ENCODE data around the gene OOSP3. TPM values are rescaled to one million over a fixed set of nuclear protein-coding genes. Genes with fewer than 3 reads are reported as not detected.
"Not testable (repeated sequence)": the region's sequence is repeated elsewhere in the genome, so short reads cannot be mapped to it uniquely, and the experiment has no call there.

OOSP3 gene, protein sequence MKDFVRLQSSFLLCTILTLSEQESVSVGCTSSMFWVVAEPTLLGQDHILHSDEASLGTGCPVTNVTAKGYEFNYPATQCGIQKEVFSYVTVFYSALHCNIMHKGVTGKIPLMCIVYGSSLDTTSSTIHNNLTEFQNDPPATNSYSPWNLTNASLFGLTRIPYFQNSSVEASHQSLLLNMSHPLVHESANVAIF
- not detected for total RNA-seq

DNA sequence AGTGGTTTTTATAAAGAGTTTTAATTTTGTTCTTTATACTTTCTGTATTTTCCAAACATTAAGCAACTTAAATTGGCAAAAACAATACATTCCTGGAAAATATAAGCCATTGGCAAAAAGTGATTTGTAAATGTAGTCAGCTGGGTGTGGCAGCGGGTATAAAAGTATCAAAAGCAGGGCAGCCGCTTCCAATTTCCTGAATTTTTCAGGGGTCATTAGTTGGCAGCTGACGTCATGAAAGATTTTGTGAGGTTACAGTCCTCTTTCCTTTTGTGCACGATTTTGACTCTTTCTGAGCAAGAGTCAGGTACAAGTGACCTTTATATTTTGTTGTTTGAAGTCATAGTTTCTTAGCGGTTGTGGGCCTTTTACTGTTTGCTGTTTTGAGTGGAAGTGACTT is at the start of gene OOSP3:
TSS of gene OOSP3 (plus strand) at position 208 of the 400 bp plus-strand sequence. CDS start at position 235, 27 bp downstream.
- DNase-seq (ENCODE audit: low spot score), result no peak

DNA sequence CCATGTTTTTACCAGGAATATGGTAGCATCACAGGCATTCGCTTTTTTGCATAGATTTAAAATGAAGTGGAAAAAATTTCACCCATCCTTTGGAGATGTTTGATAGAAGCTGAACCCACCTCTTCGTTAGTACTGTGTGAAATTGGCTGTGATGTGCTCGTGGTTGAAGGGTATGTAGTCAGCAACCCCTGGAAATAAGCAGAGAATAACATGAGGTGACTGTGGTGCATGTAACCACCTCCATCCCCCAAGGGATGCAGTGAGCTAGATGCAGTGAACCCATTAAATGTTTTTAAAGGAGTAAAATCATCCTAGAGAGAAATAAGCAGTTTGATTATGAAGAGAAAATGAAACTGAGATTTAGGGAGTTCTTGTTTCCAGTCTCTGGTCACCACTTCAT is 49.2 kb upstream of the OOSP3 start:
- no peak for DNase-seq (ENCODE audit: low spot score)

DNA sequence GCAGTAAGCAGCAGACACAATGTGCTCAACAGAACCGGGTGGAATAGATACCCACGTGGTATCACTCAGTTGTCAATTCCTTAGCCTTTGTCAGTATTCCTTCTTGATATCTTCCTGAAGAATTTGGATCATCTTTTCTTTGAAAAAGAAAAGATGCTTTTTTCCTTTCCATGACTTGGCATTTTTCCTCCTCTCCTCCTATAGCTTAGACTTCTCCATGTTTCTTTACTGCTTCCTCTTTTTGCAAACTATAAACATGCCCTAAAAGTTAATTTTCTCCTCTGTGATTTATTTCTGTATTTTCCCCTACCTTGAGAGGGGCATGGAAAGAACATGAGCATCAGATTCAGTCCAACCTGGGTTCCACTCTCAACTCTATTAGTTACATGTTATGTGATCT is 45.0 kb upstream of the OOSP3 start:
- no peak for DNase-seq (ENCODE audit: low spot score)

DNA sequence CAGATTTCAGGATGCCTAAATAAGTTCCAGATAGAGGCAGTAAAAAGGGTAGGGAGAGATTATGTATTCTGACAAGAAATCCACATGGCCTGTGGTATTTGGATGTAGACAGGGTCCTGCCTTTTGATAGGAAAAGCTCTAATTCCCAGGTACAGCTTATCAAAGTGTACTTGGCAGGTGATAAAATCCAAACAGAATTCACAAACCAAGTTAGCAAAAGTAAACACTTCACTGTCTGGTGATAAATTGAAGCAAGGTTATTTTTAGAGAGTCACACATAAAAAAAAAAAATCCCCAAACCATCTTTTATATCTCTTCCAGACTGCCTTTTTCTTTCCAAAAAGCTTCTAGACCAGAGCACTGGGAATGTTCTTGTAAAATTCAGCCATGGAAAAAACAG is 39.0 kb upstream of the OOSP3 start:
- DNase-seq (ENCODE audit: low spot score), result no peak

DNA sequence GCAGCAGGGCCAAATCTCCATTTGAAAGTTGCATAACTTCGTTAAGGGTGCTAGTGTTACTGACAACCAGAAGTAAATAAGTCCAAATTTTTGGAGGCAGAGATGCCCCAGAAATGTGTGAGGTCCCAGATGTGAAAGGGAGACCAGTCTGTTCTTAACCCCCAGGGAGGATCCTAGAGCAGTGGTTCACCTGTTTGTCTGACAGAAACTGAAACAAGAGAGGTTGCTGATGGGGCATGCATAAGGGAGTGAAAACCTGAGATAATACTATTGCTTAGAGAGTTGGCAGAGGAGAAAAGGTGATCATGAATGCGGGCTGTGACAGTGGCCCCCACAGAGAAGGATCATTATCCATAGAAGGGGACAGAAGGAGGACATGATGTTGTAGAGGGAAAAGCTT is 37.1 kb upstream of the OOSP3 start:
- DNase-seq (ENCODE audit: low spot score), result no peak

DNA sequence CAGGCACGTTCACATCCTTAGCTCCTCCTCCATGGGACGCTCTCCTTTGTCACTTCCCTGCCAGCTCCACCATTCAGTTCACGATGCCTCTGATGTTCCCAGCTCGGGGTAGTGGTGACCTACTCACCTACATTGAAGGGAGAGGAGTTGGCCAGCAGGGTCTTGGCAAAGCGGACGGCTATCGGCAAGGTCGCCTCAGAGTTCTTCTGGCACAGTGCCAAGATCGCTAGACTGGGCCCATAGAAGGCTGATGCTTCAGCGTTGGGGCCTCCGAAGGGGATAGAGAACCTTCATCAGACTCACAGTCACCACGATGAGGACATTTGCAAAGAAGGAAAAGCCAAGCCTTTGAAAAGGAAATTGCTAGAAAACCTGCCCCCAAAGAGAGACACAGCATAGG is 36.3 kb upstream of the OOSP3 start:
- no peak for DNase-seq (ENCODE audit: low spot score)

DNA sequence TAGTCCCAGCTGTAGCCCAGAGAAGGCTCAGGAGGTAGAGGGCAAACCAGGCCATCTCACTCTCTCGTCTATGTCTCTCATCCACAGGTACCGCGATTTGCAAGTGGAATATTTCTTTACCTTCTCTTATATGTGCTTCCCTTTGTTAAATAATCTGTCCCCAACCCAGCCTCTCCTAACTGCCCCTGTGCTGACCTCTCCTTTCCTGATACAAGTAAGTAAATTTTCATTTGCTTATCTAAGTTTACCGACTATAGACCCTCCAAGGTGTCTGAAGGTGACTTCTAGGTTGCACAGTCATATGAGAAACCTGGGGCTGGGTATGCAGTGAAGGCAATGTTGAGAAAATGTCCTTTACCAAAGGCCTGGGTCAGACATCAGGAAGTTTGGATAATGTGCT is 33.2 kb upstream of the OOSP3 start, which contains the start of gene CBLIF:
TSS of gene CBLIF (minus strand) at position 101 of the 400 bp plus-strand sequence. CDS start at position 55, 46 bp downstream.
- DNase-seq (ENCODE audit: low spot score), result no peak

DNA sequence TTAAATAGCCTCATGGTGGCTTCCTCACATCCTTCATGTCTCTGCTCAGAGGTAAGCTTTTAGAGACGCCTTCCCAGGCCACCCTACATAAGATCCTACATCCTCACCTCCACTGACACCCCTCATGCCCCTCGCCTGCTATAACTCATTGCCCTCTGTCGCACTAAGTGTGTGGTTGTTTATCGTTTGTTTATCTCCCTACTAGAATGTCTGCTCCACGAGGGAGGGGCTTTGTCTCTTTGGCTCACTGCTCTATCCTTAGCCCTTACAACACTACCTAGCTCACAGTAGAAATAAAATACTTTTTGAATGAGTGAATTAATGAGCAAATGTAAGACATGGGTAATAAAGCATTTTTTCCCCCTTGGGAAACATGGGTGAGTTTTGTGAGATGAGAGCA is 32.0 kb upstream of the OOSP3 start:
- DNase-seq (ENCODE audit: low spot score), result no peak

DNA sequence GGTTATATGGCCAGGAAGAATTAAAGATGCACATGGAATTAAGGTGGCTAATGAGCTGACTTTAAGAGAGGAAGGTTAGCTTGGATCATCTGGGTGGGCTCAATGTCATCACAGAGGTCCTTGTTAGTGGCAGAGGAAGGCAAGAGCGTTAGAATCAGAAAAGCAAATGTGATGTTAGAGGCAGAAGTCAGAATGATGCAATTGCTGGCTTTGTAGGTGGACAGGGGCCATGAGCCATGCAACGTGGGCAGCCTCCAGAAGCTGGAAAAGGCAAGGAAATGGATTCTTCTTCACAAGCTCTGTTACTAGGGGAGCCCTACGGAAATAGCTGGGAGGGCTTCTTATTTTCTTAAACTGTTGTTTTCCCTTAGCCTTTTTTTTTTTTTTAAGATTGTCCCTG is 31.0 kb upstream of the OOSP3 start:
- no peak for DNase-seq (ENCODE audit: low spot score)

DNA sequence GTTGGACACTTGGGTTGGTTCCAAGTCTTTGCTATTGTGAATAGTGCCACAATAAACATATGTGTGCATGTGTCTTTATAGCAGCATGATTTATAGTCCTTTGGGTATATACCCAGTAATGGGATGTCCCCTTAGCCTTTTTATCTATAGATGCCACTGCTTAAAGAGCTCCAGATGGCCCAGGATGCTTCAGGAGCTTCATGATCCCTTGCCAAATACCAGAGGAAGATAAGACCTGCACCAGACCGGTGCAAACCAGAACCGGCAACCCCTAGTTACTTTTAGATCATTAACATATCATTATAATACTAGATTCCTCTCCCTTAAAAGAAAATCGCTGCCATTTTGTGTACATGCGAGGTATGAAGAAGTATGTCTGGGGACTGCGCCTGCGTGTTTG is 30.1 kb upstream of the OOSP3 start:
- DNase-seq (ENCODE audit: low spot score), result not testable (repeated sequence)

DNA sequence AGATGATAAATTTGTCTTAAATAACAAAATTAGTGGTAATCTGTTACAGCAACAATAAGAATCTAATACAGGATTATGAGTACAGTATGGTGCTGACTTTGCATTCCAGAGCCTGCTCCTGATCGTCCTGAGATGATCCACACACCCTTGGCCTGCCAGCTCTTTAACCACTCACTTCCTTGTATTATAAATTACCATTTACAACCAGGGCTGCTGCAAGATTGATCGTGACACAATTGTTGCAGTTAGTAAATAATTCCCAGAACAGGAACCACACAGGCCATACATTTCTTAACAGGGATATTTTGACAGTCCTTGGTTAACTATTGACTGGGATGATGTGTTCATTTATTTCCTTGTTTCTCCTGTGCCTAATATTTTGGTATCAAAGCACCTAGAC is 29.5 kb upstream of the OOSP3 start:
- DNase-seq (ENCODE audit: low spot score), result no peak

DNA sequence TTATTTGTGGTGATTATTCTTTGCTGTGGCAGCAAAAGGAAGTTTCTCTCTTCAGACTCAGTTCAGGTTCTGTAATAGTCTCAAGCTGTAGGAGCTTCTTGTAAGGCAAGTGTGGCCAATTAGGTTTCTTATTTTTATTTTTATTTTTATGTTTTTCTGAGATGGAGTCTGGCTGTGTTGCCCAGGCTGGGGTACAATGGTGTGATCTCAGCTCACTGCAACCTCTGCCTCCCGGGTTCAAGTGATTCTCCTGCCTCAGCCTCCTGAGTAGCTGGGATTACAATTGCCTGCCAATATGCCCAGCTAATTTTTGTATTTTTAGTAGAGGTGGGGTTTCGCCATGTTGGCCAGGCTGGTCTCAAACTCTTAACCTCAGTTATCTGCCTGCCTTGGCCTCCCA is 29.0 kb upstream of the OOSP3 start:
- not testable (repeated sequence) for DNase-seq (ENCODE audit: low spot score)

DNA sequence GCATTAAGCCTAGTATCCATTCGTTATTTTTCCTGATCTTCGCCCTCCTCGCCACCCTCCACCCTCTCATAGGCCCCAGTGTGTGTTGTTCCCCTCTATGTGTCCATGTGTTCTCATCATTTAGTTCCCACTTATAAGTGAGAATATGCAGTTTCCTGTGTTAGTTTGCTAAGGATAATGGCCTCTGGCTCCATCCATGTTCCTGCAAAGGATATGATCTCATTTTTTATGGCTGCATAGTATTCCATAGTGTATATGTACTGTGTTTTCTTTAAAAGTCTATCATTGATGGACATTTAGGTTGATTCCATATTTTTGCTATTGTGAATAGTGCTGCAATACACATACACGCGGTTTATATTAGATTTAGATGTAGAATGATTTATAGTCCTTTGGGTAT is 27.2 kb upstream of the OOSP3 start:
- not testable (repeated sequence) for DNase-seq (ENCODE audit: low spot score)

DNA sequence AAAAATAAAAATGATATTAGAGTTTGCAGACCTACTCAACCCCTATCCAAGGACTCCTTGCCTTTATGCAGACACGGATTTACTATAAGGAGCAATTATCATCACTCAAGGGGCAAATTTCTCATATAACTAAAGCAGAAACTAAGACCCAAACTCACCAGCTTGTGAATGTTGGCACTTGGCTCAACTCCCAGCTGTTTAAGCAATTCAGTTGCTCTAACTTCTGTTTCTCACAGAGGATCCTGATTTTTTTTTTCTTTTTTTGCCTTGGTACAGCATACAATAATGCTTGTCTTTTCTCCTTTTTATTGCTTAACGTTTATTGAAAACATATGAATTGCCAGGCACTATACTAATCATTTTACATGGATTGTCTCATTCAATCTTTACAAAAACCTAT is 23.7 kb upstream of the OOSP3 start:
- DNase-seq (ENCODE audit: low spot score), result no peak

DNA sequence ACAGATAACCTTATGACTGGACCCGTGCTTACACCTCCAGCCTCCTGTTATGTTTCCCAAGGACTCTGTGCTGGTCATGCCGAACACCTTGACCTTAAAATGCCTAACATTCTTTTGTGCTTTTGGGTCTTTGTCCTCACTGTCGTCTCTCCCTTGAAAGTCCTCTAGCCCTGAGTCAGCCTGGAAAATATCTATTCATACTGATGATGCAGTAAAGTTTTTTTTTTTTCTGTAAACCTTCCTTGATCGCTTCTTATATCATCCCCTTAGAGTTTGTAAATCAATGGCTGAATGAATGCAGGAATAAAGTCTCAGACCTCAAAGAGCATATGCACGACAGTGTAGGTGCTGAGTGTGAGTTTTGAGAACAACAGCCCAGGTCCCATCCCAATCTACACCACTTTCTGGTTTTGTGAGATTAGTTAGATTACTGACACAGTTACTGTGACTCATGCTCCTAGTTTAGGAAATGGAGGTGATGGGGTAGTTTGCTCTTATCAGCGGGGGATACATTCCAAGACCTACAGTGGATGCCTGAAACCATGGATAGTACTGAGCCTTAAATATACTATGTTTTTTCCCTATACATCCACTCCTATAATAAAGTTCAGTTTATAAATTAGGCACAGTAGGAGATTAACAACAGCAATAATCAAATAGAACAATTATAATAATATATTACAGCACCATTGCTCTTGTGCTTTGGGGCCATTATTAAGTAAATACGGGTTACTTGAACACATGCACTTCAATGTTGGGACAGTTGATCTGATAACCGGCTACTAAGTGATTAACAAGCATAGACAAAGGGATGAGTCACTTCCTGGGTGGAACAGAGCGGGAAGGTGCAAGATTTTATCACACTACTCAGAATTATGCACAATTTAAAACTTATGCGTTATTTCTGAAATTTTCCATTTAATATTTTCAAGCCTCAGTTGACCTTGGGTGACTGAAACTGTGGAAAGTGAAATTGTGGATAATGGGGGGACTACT is 20.8 kb upstream of the OOSP3 start:
- DNase-seq (ENCODE audit: low spot score), result no peak

DNA sequence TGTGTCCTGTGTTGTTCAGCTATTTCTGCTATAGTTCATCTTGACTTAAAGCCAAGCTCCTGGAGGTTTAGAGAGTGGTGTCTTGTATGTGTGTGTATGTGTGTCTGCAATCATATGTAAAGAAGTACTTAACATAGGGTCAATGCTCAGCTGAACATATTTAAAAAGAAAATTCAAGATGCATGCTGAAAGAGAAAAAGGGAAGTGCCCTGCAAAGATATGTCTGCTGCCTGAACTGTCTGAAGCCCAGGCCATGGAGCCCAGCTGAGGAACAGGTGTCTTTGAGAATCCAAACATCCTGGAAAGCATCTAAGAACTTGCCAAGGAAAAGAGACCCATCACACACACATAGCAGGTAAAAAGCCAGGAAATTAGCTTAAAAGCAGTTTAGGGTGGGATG is 18.9 kb upstream of the OOSP3 start:
- no peak for DNase-seq (ENCODE audit: low spot score)

DNA sequence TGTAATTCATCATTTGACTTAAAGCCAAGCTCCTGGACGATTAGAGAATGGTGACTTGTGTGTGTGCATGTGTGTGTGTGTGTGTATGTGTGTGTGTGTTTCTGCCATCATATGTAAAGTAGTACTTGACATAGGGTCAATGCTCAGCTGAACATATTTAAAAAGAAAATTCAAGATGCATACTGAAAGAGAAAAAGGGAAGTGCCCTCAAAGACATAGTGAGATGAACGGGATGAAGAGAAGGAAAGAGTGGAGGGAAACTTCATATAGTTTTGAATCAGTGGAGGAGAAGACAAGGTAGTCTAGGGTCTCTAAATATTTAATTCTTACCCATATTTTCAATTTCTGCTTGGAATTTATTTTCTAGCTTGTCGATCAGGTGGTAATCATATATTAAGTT is 16.3 kb upstream of the OOSP3 start:
- no peak for DNase-seq (ENCODE audit: low spot score)

DNA sequence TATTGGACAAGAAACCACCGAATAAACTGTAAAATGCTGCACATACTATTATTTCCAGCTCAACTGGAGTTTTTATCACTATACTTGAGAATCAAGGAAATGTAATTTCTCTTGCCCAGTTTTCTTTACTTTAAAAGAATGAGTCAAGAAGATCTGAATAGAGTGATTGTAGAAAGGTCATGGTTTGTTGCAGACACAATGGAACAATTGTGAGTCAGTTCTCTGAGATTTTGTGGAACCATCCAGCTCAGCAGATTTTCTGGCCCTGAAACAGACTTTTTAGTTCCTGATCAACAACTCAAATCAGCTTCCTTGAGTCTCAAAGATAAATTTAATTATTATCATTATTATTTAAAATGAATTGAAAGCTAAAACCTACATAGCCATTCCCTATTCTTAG is 13.6 kb upstream of the OOSP3 start:
- DNase-seq (ENCODE audit: low spot score), result no peak

DNA sequence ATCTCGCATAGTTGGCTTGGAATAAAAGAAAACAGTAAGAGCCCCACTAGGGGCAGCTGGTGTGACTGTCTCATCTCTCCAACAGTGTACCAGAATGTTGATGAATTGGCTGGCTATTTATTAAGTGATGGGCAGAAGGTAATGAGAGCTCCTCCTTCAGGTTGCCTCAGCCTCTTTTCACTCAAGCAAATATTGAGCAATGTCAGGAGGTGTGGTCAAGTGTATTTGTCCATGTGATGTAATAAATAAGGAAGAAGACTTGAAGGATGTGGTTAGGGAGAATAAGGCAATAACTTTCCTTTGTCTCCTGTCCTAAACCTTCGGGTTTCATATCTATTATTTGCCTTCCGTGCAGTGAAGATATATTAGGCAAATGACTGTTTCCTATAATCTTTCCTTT is 12.2 kb upstream of the OOSP3 start, which contains the start of gene TCN1:
TSS of gene TCN1 (minus strand) at position 91 of the 400 bp plus-strand sequence. CDS start at position 74, 17 bp downstream.
- DNase-seq (ENCODE audit: low spot score), result no peak

DNA sequence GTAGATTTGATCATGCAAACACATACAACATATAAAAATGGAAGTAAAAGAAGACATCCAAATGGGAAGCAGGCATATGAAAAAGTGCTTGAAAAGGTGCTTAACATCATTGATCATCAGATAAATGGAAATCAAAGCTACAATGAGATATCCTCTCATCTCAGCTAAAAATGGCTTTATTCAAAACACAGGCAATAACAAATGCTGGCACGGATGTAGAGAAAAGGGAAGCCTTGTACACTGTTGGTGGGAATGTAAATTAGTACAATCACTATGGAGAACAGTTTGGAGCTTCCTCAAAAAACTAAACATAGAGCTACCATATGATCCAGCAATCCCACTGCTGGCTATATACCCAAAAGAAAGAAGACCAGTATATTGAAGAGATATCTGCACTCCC is 11.7 kb upstream of the OOSP3 start:
- no peak for DNase-seq (ENCODE audit: low spot score)

DNA sequence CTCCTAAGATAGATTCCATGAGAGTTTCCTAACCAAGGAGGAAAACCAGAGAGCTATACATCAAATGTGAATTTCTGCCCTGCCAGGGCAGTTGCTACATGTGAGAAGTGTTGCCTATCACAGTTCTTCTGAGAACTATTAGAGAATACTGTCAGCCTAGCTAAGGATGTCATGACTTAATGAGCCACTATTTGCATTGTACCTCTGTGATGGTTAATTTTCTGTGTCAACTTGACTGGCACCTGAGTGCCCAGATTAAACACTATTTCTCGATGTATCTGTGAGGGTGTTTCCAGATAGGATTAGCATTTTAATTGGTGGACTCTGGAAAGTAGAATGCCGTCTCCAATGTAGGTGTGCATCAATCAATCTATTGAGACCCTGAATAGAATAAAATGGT is 10.6 kb upstream of the OOSP3 start:
- DNase-seq (ENCODE audit: low spot score), result no peak

DNA sequence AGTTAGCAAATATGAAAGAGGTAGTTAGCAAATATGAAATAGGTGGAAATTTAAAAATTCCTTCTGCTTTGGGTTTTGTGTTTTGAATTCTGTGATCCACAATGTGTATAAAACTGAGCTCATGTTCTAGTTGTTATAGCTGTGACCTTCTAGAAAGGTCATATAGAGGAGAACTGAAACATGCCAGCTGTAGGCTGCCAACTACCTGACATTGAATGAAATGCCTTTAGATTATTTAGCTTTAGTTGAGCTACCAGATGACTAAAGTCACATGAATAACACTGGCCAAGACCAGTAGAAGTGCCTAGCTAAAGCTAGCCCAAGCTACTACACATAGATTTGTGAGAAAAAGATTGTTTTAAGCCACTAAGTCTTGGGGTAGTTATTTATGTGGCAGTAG is 6.5 kb upstream of the OOSP3 start:
- no peak for DNase-seq (ENCODE audit: low spot score)

Data from ureter (tissue), 1 donor.